GM18499 (cell line): ENCODE data around the gene ATF3.

ENCODE experiments used
- ATAC-seq: cut with Tn5 transposase; IDR thresholded peaks from one replicate; pipeline ENCODE4 v1.9.1; 2021; ENCODE audit warnings: moderate number of reproducible peaks; ENCODE audit not compliant: insufficient read depth, unreplicated experiment

ATF3 gene, protein sequence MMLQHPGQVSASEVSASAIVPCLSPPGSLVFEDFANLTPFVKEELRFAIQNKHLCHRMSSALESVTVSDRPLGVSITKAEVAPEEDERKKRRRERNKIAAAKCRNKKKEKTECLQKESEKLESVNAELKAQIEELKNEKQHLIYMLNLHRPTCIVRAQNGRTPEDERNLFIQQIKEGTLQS

DNA sequence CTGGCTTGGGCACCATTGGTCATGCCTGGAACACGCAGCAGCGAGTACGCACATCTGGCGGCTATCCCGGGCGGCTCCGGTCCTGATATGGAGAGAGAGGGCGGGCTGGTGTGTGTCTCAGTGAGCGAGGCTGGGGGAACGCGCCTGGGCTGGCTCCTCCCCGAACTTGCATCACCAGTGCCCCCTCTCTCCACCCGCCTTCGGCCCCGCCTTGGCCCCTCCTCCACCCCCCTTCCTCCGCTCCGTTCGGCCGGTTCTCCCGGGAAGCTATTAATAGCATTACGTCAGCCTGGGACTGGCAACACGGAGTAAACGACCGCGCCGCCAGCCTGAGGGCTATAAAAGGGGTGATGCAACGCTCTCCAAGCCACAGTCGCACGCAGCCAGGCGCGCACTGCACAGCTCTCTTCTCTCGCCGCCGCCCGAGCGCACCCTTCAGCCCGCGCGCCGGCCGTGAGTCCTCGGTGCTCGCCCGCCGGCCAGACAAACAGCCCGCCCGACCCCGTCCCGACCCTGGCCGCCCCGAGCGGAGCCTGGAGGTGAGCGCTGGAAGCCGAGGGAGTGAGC lies at the start of gene ATF3:
Gene ATF3, plus strand, starts transcription at position 370 of the 567 bp plus-strand sequence. CDS start 6,261 bp downstream, outside the sequence.
- ATAC-seq, result peak; percentile 48

- no peak for ATAC-seq
These were observed 48.6 kb upstream of the ATF3 start for GRCh38 chr1:212559929-212560328.

DNA sequence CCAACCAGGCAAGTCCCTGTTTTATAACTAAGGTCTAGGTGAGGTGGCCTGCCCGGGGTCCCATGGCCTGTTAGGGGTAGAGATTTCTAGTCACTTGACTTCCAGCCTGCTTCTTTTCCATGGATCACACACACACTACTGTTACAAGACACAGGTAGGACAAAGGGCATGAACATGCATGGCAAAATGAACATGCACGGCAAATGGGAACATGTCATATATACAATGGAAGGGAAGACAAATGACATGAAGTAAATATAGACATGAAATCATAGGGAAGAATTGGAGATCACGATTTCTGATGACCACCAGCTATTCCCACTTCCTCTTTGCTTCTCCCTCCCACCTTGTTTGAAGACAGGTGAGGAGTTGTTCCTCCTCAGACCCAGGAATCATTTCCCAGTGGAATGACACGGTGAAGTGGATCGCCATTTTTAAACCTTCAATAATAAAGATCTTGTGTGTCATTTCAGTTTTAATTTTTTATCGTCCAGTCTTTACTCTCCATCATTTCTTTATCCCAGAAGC lies 47.6 kb upstream of the ATF3 start:
- ATAC-seq, result no peak

DNA sequence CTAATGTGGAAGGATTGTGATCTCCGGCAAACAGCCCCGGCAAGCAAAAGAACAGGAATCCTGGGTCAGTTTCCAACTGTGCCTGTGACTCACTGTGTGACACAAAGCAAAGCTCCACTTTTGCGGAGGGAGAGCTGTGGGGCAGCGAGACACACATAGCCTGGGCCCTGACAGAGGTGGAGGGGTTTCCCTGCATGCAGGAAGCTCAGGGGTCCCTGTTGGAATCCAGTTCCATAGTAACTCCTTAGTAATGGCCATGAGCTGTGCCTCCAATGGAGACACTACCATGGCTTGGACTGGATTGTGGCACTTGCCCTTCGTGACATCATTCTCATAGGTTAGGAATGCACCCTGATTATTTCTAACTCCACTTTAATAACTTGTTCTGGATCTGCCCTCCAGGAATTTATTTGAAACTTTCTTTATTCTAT lies 47.0 kb upstream of the ATF3 start:
- ATAC-seq, result no peak

- no peak for ATAC-seq
These were observed 45.8 kb upstream of the ATF3 start for GRCh38 chr1:212562771-212563170.

DNA sequence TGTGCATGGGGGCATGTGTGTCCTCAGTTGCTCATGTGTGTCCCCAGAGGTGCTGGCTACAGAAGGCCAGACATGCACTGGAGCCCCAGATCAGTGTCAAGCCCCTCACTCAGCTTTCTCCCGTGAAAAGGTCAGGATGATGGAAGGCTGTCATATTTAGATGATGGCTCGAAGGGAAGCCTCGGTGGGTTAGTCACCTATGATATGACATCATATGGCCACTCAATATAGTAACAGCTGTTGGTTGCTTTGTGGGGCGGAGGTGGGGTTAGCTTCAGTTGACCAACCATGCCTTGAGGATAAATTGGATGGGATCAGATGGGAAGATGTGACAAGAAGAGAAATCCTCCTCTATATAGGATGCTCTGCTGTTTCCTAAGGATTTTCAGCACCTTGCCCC lies 43.5 kb upstream of the ATF3 start:
- no peak for ATAC-seq

GRCh38 chr1:212565571-212566305 lies 42.8 kb upstream of the ATF3 start:
- ATAC-seq, result no peak

DNA sequence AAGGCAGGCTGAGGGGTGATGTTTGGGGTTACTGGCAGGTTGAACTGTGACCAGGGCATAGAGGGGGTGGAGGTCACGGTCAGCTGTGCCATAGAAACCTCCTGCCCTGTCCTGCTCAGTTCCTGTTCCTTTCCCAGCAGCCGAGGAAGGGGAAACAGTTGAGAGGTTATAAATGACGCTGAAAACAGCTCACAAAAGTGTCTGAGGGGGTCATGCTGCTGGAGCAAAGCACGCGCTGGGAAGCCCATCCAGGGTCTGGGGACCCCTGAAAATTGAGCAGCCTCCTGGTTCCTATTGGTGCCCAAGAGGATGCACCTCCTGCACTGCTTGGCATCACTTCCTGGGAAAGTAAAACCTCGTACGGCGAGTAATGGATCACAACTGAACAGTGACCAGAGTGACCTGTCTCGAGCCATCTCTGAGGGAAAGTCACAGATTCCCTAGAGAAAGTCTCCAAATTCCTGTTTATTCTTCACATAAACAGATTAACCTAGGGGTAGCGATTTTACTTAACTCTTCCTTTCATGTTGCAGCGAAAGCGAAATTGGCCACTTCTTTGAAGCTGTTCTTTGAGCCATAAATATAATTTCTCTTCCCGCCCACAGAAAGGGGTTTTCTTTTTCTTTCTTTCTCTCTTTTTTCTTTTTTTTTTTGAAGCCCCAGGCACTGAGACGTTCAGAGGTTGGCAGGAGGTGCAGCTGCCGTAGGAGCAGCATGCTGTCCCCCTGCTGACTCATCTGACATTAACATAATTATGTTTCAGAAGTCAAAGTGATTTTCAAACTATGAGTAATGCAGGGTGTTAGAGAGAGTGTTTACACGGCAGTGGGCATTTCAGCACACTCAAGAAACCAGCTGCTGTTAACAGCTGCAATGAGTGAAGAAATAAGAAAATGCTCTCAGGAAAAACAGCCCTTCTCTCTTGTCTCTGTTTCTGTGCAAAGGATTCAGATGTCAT lies 41.8 kb upstream of the ATF3 start:
- peak; percentile 98 for ATAC-seq

- no peak for ATAC-seq
These were observed 40.9 kb upstream of the ATF3 start for GRCh38 chr1:212567638-212568037.

DNA sequence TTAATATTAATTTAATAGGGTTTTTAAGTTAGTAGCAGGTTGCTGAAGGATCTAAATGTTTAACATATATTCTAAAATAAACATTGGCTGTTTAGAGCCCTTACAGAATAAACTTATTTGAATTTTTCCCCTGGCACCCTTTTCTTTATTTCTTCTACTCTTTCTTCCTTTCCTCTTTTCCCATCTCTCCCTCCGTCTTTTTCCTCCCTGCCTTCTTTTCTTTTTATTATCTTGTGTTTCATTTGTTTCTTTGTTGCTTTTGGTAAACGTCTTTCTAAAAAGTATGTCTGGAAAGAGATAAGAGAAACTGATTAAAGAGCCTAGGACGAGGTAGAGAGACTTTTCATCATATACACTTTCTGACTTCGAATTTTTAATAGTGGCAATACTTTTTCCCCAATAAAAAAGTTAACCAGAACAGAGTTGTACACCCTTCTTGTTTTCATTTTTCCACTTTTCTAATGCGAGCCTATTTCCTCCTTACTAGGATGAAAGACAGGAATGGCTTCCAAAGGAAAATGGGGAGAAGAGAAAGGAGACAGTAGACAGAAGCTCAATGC lies 39.5 kb upstream of the ATF3 start:
- no peak for ATAC-seq

GRCh38 chr1:212574732-212575131 lies 33.8 kb upstream of the ATF3 start:
- ATAC-seq, result no peak

DNA sequence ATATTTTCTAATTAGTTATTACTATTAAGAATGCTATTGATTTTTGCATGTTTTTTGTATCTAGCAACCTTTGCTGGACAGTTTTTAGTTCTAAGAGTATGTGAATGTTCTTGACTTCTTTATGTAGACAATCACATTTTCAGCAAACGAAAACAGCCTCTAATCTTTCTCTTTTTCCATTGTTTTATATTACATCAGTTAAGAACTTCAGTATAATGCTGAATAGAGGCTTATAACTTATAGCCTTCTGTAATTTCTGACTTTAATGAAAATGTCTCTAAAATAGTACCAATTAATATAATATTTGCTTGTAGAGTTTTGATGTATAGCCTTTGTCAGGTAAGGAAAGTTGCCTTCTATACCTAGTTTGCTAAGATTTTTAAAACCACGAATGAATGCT lies 33.2 kb upstream of the ATF3 start:
- no peak for ATAC-seq

- no peak for ATAC-seq
These were observed 30.5 kb upstream of the ATF3 start for GRCh38 chr1:212578041-212578440.

- no peak for ATAC-seq
These were observed 27.5 kb upstream of the ATF3 start for GRCh38 chr1:212581034-212581433.

DNA sequence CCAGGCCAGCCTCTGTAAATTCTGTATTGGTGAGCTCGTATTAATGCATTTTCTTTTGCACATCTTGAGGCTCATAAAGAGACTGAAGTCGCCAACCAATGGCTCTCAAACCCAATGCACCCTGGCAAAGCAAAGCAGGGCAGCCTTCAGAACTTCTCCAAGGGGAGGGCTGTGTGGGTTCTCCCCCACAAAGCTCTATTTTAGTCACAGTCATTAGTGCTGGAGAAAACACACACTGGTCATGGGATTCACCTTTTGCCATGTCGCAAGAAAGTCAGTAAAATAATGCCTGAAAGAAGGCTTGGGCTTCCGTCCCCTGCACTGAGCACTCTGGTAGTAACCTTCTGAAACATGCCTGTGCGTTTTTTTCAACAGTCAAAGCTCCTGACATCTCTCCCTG lies 26.3 kb upstream of the ATF3 start:
- no peak for ATAC-seq

DNA sequence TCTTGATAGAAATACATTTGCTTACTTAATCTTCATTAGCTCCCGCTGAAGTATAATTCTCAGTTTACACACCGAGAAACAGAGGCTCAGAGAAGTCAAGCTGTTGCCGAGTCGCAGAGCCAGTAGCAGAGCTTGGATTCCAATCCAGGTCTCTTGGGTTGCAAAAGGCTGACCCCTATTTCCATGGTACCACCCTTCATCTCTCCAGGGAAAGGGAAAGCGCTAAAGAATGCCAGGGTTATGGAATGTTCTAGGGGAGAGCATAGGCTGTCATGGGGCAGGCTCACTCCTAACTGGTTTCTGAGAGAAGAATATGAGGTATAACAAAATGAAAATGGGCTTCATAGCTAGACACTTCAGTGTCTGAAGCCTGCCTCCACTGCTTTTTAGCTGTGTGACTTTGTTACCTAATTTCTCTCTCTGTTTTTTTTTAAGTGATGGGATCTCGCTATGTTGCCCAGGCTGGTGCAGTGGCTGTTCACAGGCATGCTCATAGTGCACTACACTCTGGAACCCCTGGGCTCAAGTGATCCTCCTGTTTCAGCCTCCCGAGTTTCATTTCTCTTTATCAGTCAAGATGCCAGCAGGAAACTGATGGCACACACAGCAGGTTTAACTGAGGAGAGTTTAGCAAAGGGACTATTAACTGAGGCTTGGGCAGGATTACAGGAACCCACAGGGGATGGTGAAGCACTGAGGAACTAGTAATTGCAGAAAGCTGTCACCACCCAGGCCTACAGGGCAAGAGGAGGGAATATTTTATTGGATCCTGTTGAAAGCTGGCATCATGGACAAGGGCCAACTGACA lies 25.5 kb upstream of the ATF3 start:
- ATAC-seq, result no peak

DNA sequence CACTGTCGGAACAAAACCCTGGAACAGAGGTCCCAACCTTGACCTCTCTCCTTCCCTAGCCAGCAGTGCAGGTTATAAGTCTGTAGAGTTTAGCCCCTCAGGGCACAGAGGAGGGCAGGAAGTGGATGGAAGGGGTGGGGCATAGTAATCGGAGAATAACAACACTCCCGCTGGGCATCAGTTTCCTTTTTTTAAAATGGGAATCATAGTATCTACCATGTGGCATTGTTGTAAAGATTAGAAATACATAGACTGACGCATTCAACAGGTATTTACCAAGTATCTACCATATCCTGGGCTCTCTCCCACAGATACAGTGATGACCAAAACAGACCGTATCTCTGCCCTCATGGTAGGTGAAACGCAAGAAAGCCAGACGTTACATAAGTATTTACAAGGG lies 24.9 kb upstream of the ATF3 start:
- ATAC-seq, result no peak

GRCh38 chr1:212584092-212584886 lies 24.3 kb upstream of the ATF3 start:
- ATAC-seq, result no peak

DNA sequence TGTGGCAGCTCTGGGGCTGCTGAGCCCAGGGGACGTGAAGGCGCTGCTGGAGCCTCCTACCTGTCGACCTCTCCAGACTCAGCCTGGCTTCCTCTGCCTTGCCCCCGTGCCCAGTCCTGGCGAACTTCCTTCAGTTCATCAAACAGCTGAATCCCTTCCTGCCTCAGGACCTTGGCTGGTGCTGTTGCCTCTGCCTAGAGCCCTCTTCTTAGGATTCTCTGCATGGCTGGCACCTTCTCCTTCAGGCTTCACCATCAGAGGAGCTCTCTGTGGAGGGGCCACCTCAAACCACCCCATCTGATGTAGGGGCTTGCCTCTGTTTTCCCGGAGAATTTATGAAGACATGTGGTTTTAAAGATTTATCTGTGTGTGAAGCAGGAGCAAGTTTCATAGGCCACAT lies 23.4 kb upstream of the ATF3 start:
- no peak for ATAC-seq
